GM23248 (cell line): ENCODE data around the gene PIM3. TPM values are rescaled to one million over a fixed set of nuclear protein-coding genes. Genes with fewer than 3 reads are reported as not detected.

Experiments
- DNase-seq: peaks from one replicate; pipeline ENCODE4 v3.0.0-alpha.2; 2015
- H2AFZ ChIP-seq: fragments of 200-600 bp; sonication (generic); 2 replicates; pipeline ENCODE4 v1.6.1; 2016; ENCODE audit warnings: antibody characterized with exemption
- H3F3A ChIP-seq: fragments of 200-600 bp; sonication (generic); 2 replicates; pipeline ENCODE4 v1.6.1; 2016; ENCODE audit warnings: mild to moderate bottlenecking, antibody characterized with exemption, mixed run types; ENCODE audit not compliant: insufficient read depth
- H3K27ac ChIP-seq: fragments of 200-600 bp; sonication (generic); 2 replicates; pipeline ENCODE4 v1.5.1; 2016; ENCODE audit warnings: mild to moderate bottlenecking
- H3K27me3 ChIP-seq: fragments of 200-600 bp; sonication (generic); replicated peaks from 2 replicates; pipeline ENCODE4 v1.6.1; 2016; ENCODE audit warnings: mild to moderate bottlenecking; ENCODE audit not compliant: insufficient read depth
- H3K36me3 ChIP-seq: fragments of 200-600 bp; sonication (generic); 2 replicates; pipeline ENCODE4 v1.6.1; 2016; ENCODE audit warnings: low read depth, mild to moderate bottlenecking
- H3K4me1 ChIP-seq: fragments of 200-600 bp; sonication (generic); 2 replicates; pipeline ENCODE4 v1.6.1; 2016; ENCODE audit warnings: mild to moderate bottlenecking; ENCODE audit not compliant: insufficient read depth
- H3K4me2 ChIP-seq: fragments of 200-600 bp; sonication (generic); one replicate; pipeline ENCODE4 v1.6.1; 2016; ENCODE audit warnings: mild to moderate bottlenecking; ENCODE audit not compliant: unreplicated experiment
- H3K4me3 ChIP-seq: fragments of 200-600 bp; sonication (generic); 2 replicates; pipeline ENCODE4 v1.5.1; 2016; ENCODE audit warnings: mild to moderate bottlenecking
- H3K79me2 ChIP-seq: fragments of 200-600 bp; sonication (generic); 2 replicates; pipeline ENCODE4 v1.6.1; 2016; ENCODE audit warnings: mild to moderate bottlenecking; ENCODE audit not compliant: insufficient read depth
- H3K9ac ChIP-seq: fragments of 200-600 bp; sonication (generic); 2 replicates; pipeline ENCODE4 v1.6.1; 2016; ENCODE audit warnings: mild to moderate bottlenecking
- H3K9me2 ChIP-seq: fragments of 200-600 bp; sonication (generic); 2 replicates; pipeline ENCODE4 v1.6.1; 2016; ENCODE audit warnings: mixed run types, mild to moderate bottlenecking, moderate library complexity; ENCODE audit not compliant: insufficient read depth
- H3K9me3 ChIP-seq: fragments of 200-600 bp; sonication (generic); one replicate; pipeline ENCODE4 v1.6.1; 2017; ENCODE audit warnings: low read depth
- H4K20me1 ChIP-seq: fragments of 200-600 bp; sonication (generic); 2 replicates; pipeline ENCODE4 v1.6.0; 2016; ENCODE audit not compliant: insufficient read depth
- EZH2 ChIP-seq: fragments of 200-600 bp; sonication (generic); IDR thresholded peaks from 2 replicates; pipeline ENCODE4 v1.6.1; 2018; ENCODE audit warnings: antibody characterized with exemption, mild to moderate bottlenecking; ENCODE audit not compliant: insufficient read depth, poor library complexity, severe bottlenecking
- EZH2phosphoT487 ChIP-seq: fragments of 200-600 bp; sonication (generic); IDR thresholded peaks from 2 replicates; pipeline ENCODE4 v1.6.1; 2018; ENCODE audit warnings: antibody characterized with exemption, moderate library complexity, mild to moderate bottlenecking, low read depth; ENCODE audit not compliant: insufficient read depth
- WGBS, 2 experiments: methylation state at CpG; one replicate each; pipeline ENCODE4 v1.1.6; 2015 to 2017; ENCODE audit warnings: low lambda C conversion rate in 2 of 2, low coverage in 1 of 2; ENCODE audit errors: missing lambda C conversion rate in 2 of 2; 5-methylcytosine and 5-hydroxymethylcytosine counted together
- in situ Hi-C: fragments of 300-500 bp; cut with MboI; formaldehyde crosslinking; loops from 2 replicates; pipeline ENCODE4 v1.15.0; 2020
- polyA plus RNA-seq: library from polyadenylated mRNA; unstranded; fragments of >200 nt; fragmentation: Nextera tagmentation; extraction: Ambion mirVana; gene quantifications from 2 replicates; pipeline ENCODE4 v1.2.1, GENCODE V29; 2016
- total RNA-seq: library from RNA; depleted of rRNA; stranded (reverse); fragments of >200 nt; shearing (Covaris generic); gene quantifications from 2 replicates; pipeline ENCODE4 v1.2.3, GENCODE V29; 2014

PIM3 gene
- total and polyA plus RNA-seq, 2 experiments from 2014 or later, result 10.8 to 16.2 TPM

GRCh38 chr22:49933236-49934159, 27.1 kb upstream of the PIM3 start:
- peaks cover 13% of the 10 kb centered on the region; the same call in 1 of the 2 replicates for H3K4me1 ChIP-seq
- H3K9me2 ChIP-seq, result no peaks in the 10 kb centered on the region
- no peak for DNase-seq
- no peak for TF ChIP-seq EZH2
- TF ChIP-seq EZH2phosphoT487, result no peak
- H2AFZ ChIP-seq, result no peak overlapping the region
- H3K4me2 ChIP-seq, result no peak overlapping the region
- H3K27ac ChIP-seq, result no peak overlapping the region
- no peaks in the 10 kb centered on the region for H3K36me3 ChIP-seq
- H3K9me3 ChIP-seq, result no peaks in the 10 kb centered on the region
- H3K27me3 ChIP-seq, result no peaks in the 10 kb centered on the region
- H3K9ac ChIP-seq, result no peak overlapping the region
- no peaks in the 10 kb centered on the region for H3K79me2 ChIP-seq
- H3F3A ChIP-seq, result 0 out of 2 replicates have a peak, but pooled peaks cover 5% of the 10 kb centered on the region
- H3K4me3 ChIP-seq, result no peak overlapping the region
- H4K20me1 ChIP-seq, result no peaks in the 10 kb centered on the region
- in situ Hi-C loops, result loop anchor here (5.0 kb wide), 1 partner anchor 99 kb away; no protein-coding TSS in a partner anchor
- WGBS, 2 experiments, result 65 to 69% methylated on average over 24 to 27 of the region's 27 CpGs

- Histone ChIP-seq H3K4me2 (peak overlapping the region; percentile 53), H3K4me1 (peaks cover 13% of the 10 kb centered on the region; the same call in 1 of the 2 replicates), H3K27me3 (no peaks in the 10 kb centered on the region), H3F3A (0 out of 2 replicates have a peak, but pooled peaks cover 5% of the 10 kb centered on the region), H3K27ac (no peak overlapping the region), H3K9me3 (no peaks in the 10 kb centered on the region), H3K4me3 (peak overlapping the region; percentile 53), H3K79me2 (no peaks in the 10 kb centered on the region), H3K9me2 (no peaks in the 10 kb centered on the region), H3K36me3 (no peaks in the 10 kb centered on the region), H4K20me1 (no peaks in the 10 kb centered on the region), H2AFZ (no peak overlapping the region), H3K9ac (peak overlapping the region; percentile 65)
- DNase-seq, result peak; percentile 62
- in situ Hi-C loops, result loop anchor here (5.0 kb wide), 1 partner anchor 98 kb away; no protein-coding TSS in a partner anchor
- TF ChIP-seq EZH2phosphoT487 (no peak), EZH2 (no peak)
- WGBS, 2 experiments, result 54 to 57% methylated on average over 11 to 24 of the region's 24 CpGs
These were observed 26.2 kb upstream of the PIM3 start for GRCh38 chr22:49934160-49934890.

GRCh38 chr22:49934891-49935557, 25.5 kb upstream of the PIM3 start:
- DNase-seq, result peak; percentile 72
- peak overlapping the region; percentile 53 for H3K4me3 ChIP-seq
- peak overlapping the region; percentile 53 for H3K4me2 ChIP-seq
- H3K36me3 ChIP-seq, result no peaks in the 10 kb centered on the region
- no peaks in the 10 kb centered on the region for H3K9me2 ChIP-seq
- H3K27ac ChIP-seq, result no peak overlapping the region
- H2AFZ ChIP-seq, result no peak overlapping the region
- TF ChIP-seq EZH2phosphoT487, result no peak
- no peak for TF ChIP-seq EZH2
- no peaks in the 10 kb centered on the region for H3K9me3 ChIP-seq
- H3K79me2 ChIP-seq, result no peaks in the 10 kb centered on the region
- H3K4me1 ChIP-seq, result peaks cover 13% of the 10 kb centered on the region; the same call in 1 of the 2 replicates
- in situ Hi-C loops, result loop anchor here (5.0 kb wide), 1 partner anchor 97 kb away; no protein-coding TSS in a partner anchor
- 8 to 48% methylated on average over 7 to 49 of the region's 56 CpGs for WGBS, 2 experiments
- H3K9ac ChIP-seq, result peak overlapping the region; percentile 65
- H3K27me3 ChIP-seq, result no peaks in the 10 kb centered on the region
- H4K20me1 ChIP-seq, result no peaks in the 10 kb centered on the region
- 0 out of 2 replicates have a peak, but pooled peaks cover 5% of the 10 kb centered on the region for H3F3A ChIP-seq

GRCh38 chr22:49935561-49935960, 25.0 kb upstream of the PIM3 start:
- no peak overlapping the region for H3K4me3 ChIP-seq
- no peaks in the 10 kb centered on the region for H3K27me3 ChIP-seq
- H3K4me1 ChIP-seq, result peaks cover 13% of the 10 kb centered on the region; the same call in 1 of the 2 replicates
- no peaks in the 10 kb centered on the region for H3K9me3 ChIP-seq
- H3K9me2 ChIP-seq, result no peaks in the 10 kb centered on the region
- no peak overlapping the region for H2AFZ ChIP-seq
- H3K4me2 ChIP-seq, result no peak overlapping the region
- no peaks in the 10 kb centered on the region for H3K36me3 ChIP-seq
- no peaks in the 10 kb centered on the region for H4K20me1 ChIP-seq
- TF ChIP-seq EZH2, result no peak
- TF ChIP-seq EZH2phosphoT487, result no peak
- 0 out of 2 replicates have a peak, but pooled peaks cover 5% of the 10 kb centered on the region for H3F3A ChIP-seq
- WGBS, 2 experiments, result 0 to 6% methylated on average over 1 to 16 of the region's 16 CpGs
- no peak overlapping the region for H3K27ac ChIP-seq
- DNase-seq, result no peak
- no peaks in the 10 kb centered on the region for H3K79me2 ChIP-seq
- in situ Hi-C loops, result no loop called here
- H3K9ac ChIP-seq, result no peak overlapping the region
